Nasal cavity respiratory epithelium epithelial cell of viscerocranial mucosa (primary cell): Measurements from ENCODE around the gene GGA2. TPM values are rescaled to one million over a fixed set of nuclear protein-coding genes. Genes with fewer than 3 reads are reported as not detected.

Experiments used
- total RNA-seq: library from RNA; depleted of rRNA; stranded (reverse); fragments of >200 nt; gene quantifications from 2 replicates; pipeline ENCODE4 v1.2.3, GENCODE V29; 2014

GGA2 gene
- total RNA-seq: 14.0 and 21.4 TPM in 2 replicates

GRCh38 chr16:23510164-23510914 is at the start of gene GGA2:
Gene GGA2, minus strand, starts transcription at chr16:23510494. Its CDS starts 83 bp downstream, at chr16:23510411.

GRCh38 chr16:23556881-23557778 is 46.8 kb upstream of the GGA2 start, which contains the start of the genes EARS2 and UBFD1:
Gene EARS2, minus strand, starts transcription at chr16:23557350. Its CDS starts 7 bp downstream, at chr16:23557343.
Gene UBFD1, plus strand, starts transcription at chr16:23557727. Its CDS starts 16 bp downstream, at chr16:23557743.

GRCh38 chr16:23452572-23453337 is 57.5 kb downstream of the GGA2 start, which contains the start of gene COG7:
Gene COG7, minus strand, starts transcription at chr16:23453189. Its CDS starts 195 bp downstream, at chr16:23452994.

Other genes with a start within 250 kb of the GGA2 start
- gene SCNN1B, start 208.2 kb downstream of the GGA2 start, total RNA-seq: 1.7 and 2.2 TPM in 2 replicates
- 6.5 and 16.9 TPM in 2 replicates for gene COG7, start 57.3 kb downstream of the GGA2 start, total RNA-seq
- 30.1 and 49.5 TPM in 2 replicates for gene EARS2, start 46.9 kb upstream of the GGA2 start, total RNA-seq
- 26.0 and 56.7 TPM in 2 replicates for gene UBFD1, start 47.2 kb upstream of the GGA2 start, total RNA-seq
- gene NDUFAB1, start 85.8 kb upstream of the GGA2 start, total RNA-seq: 78.4 and 130 TPM in 2 replicates
- gene PALB2, start 130.8 kb upstream of the GGA2 start, total RNA-seq: 16.4 and 17.6 TPM in 2 replicates
- gene DCTN5, start 131.0 kb upstream of the GGA2 start, total RNA-seq: 46.1 and 90.5 TPM in 2 replicates
- 0.34 and 1.00 TPM in 2 replicates for gene PLK1, start 168.4 kb upstream of the GGA2 start, total RNA-seq
- 0.34 and 1.6 TPM in 2 replicates for gene ERN2, start 202.7 kb upstream of the GGA2 start, total RNA-seq
- 0.34 and 0.93 TPM in 2 replicates for gene CHP2, start 244.5 kb upstream of the GGA2 start, total RNA-seq